Measurements from ENCODE around the gene SPDYC. TPM values are rescaled to one million over a fixed set of nuclear protein-coding genes. Genes with fewer than 3 reads are reported as not detected.

Gene SPDYC
- total and polyA plus RNA-seq, 9 of the 15 experiments (the other 6 are each of a cell fraction or from before 2014, with no cell fraction given), result 4.4 to 18.8 (median 9.2) TPM

DNA sequence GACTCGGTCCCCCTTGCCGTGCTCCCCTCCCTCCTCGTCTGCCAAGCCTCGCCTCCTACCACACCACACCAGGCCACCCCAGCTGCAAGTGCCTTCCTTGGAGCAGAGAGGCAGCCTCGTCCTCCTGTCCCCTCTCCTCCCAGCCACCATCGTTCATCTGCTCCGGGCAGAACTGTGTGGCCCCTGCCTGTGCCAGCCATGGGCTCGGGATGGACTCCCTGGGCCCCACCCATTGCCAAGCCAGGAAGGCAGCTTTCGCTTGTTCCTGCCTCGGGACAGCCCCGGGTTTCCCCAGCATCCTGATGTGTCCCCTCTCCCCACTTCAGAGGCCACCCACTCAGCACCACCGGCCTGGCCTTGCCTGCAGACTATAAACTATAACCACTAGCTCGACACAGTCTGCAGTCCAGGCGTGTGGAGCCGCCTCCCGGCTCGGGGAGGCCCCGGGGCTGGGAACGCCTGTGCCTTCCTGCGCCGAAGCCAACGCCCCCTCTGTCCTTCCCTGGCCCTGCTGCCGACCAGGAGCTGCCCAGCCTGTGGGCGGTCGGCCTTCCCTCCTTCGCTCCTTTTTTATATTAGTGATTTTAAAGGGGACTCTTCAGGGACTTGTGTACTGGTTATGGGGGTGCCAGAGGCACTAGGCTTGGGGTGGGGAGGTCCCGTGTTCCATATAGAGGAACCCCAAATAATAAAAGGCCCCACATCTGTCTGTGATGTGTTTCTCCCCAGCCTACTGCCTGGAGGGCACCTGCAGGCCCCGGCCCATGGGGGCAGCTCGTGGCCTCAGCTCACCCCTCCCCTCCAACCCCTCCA lies 41.5 kb downstream of the SPDYC start:
- Histone ChIP-seq H3K9ac (ENCODE audit: insufficient read depth in 1 of 2, low read depth in 2 of 2, low read length in 2 of 2) (peak overlapping the region in 1 of 2 experiments; percentile 89; a peak in 2 of 4 replicates), H3K9me1 (ENCODE audit: control insufficient read depth, insufficient read depth, low read length) (peaks cover 2% of the 10 kb centered on the region), H3K27ac (ENCODE audit: extremely low read depth, low read depth, low read length) (no peak overlapping the region), H3K4me3 (no peak overlapping the region), H2AFZ (ENCODE audit: low read depth, low read length) (no peak overlapping the region), H3K9me3 (replicated peaks; ENCODE audit: control insufficient read depth, insufficient read depth, low read depth, low read length) (no peaks in the 10 kb centered on the region), H3K4me1 (replicated peaks in 1 of 2; ENCODE audit: control insufficient read depth in 2 of 2, insufficient read depth in 2 of 2, low read length in 2 of 2) (peaks cover 13 to 49% of the 10 kb centered on the region in 2 experiments; a peak in 4 of 5 replicates), H3K27me3 (ENCODE audit: control insufficient read depth in 2 of 2, insufficient read depth in 2 of 2, low read length in 2 of 2) (no peaks in the 10 kb centered on the region), H3K36me3 (ENCODE audit: control insufficient read depth, insufficient read depth, low read length) (peaks cover 52% of the 10 kb centered on the region; the same call in 2 of the 3 replicates), H3K4me2 (ENCODE audit: insufficient read depth, low read length) (no peak overlapping the region), H4K20me1 (replicated peaks; ENCODE audit: control insufficient read depth, insufficient read depth, low read length) (no peaks in the 10 kb centered on the region), H3K79me2 (ENCODE audit: control insufficient read depth, insufficient read depth, low read length) (no peaks in the 10 kb centered on the region)
- TSS peak; percentile 86 for BruUV-seq (replicated peaks)
- in situ Hi-C loops (cut with MboI), result no loop called here
- POLR2A ChIA-PET, result interaction anchor here (0.5 to 1.3 kb wide), 11 partner anchors 9 to 213 kb away, joined by 3 to 4 read pairs (median 4); partner anchors contain the start of genes CAPN1 and SPDYC
- CTCF ChIA-PET (ENCODE audit: low intra/inter-chr PET ratio), result no interaction called here
- no peak for DNase-seq (ENCODE audit: extremely low read depth in 1 of 4, low spot score in 3 of 4)
- FAIRE-seq, result no peak
- WGBS (ENCODE audit: insufficient coverage, low coverage, missing lambda C conversion rate), result 93% methylated on average over 20 of the region's 29 CpGs
- intact Hi-C loops (cut with micrococcal nuclease), result no loop called here
- TF ChIP-seq SRF (CRISPR knock-in tag; IDR thresholded peaks at IDR 0.05), result no peak
- TF ChIP-seq HDAC3 (IDR thresholded peaks at IDR 0.05; ENCODE audit: borderline replicate concordance, partially characterized antibody), result no peak
- TF ChIP-seq ZNF263 (CRISPR knock-in tag; IDR thresholded peaks at IDR 0.05; ENCODE audit: borderline replicate concordance), result peak; percentile 83
- TF ChIP-seq, protein P1, sequence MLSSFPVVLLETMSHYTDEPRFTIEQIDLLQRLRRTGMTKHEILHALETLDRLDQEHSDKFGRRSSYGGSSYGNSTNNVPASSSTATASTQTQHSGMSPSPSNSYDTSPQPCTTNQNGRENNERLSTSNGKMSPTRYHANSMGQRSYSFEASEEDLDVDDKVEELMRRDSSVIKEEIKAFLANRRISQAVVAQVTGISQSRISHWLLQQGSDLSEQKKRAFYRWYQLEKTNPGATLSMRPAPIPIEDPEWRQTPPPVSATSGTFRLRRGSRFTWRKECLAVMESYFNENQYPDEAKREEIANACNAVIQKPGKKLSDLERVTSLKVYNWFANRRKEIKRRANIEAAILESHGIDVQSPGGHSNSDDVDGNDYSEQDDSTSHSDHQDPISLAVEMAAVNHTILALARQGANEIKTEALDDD (IDR thresholded peaks at IDR 0.05), result no peak
- TF ChIP-seq, protein P2, sequence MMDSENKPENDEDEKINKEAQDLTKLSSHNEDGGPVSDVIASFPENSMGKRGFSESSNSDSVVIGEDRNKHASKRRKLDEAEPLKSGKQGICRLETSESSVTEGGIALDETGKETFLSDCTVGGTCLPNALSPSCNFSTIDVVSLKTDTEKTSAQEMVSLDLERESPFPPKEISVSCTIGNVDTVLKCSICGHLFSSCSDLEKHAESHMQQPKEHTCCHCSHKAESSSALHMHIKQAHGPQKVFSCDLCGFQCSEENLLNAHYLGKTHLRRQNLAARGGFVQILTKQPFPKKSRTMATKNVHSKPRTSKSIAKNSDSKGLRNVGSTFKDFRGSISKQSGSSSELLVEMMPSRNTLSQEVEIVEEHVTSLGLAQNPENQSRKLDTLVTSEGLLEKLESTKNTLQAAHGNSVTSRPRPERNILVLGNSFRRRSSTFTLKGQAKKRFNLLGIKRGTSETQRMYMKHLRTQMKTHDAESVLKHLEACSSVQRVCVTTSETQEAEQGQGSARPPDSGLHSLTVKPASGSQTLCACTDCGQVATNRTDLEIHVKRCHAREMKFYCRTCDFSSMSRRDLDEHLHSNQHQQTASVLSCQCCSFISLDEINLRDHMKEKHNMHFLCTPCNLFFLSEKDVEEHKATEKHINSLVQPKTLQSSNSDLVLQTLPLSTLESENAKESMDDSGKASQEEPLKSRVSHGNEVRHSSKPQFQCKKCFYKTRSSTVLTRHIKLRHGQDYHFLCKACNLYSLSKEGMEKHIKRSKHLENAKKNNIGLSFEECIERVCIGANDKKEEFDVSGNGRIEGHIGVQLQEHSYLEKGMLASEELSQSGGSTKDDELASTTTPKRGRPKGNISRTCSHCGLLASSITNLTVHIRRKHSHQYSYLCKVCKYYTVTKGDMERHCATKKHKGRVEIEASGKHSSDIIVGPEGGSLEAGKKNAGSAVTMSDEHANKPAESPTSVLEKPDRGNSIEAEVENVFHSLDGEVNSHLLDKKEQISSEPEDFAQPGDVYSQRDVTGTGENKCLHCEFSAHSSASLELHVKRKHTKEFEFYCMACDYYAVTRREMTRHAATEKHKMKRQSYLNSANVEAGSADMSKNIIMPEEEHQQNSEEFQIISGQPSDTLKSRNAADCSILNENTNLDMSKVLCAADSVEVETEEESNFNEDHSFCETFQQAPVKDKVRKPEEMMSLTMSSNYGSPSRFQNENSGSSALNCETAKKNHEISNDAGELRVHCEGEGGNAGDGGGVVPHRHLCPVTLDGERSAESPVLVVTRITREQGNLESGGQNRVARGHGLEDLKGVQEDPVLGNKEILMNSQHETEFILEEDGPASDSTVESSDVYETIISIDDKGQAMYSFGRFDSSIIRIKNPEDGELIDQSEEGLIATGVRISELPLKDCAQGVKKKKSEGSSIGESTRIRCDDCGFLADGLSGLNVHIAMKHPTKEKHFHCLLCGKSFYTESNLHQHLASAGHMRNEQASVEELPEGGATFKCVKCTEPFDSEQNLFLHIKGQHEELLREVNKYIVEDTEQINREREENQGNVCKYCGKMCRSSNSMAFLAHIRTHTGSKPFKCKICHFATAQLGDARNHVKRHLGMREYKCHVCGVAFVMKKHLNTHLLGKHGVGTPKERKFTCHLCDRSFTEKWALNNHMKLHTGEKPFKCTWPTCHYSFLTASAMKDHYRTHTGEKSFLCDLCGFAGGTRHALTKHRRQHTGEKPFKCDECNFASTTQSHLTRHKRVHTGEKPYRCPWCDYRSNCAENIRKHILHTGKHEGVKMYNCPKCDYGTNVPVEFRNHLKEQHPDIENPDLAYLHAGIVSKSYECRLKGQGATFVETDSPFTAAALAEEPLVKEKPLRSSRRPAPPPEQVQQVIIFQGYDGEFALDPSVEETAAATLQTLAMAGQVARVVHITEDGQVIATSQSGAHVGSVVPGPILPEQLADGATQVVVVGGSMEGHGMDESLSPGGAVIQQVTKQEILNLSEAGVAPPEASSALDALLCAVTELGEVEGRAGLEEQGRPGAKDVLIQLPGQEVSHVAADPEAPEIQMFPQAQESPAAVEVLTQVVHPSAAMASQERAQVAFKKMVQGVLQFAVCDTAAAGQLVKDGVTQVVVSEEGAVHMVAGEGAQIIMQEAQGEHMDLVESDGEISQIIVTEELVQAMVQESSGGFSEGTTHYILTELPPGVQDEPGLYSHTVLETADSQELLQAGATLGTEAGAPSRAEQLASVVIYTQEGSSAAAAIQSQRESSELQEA (IDR thresholded peaks at IDR 0.05; ENCODE audit: low read depth), result no peak
- TF ChIP-seq POLR2G (IDR thresholded peaks at IDR 0.05; ENCODE audit: low read depth, low read length), result peak; percentile 25; the same call in 1 of the 2 replicates
- ATAC-seq, result no peak
